ENCODE results near the gene TEAD1. TPM values are rescaled to one million over a fixed set of nuclear protein-coding genes. Genes with fewer than 3 reads are reported as not detected.

The TEAD1 gene
- total RNA-seq, 4 donors from 2014 or later, result 86.9 to 205 (median 151) TPM

DNA sequence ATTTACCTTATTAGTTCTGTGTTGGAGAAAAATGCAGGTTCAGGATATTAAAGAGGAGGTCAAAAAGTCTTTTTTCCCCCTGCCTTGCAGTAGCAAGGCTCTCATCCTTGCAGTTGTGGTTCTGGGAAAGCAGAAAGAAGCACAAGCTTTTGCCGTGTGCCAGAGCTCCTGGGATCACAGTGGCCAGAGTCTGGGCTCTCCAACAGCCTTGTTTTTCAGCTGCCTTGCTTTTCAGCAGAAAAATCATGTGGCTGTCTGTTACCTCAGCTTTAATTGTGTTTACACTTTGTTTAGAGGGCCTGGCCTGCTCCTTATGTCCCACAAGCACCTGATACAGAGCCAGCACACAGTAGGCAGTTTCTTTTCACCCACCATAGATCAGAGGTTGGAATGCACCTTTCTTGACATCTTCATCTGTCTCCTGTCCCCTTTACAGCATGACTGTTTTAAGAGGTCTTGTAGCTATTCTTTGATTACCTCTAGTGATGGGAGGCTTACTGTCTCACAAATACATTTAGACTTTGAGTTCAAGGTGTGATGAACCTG lies 67.5 kb downstream of the TEAD1 start:
- TF ChIP-seq, protein P1, sequence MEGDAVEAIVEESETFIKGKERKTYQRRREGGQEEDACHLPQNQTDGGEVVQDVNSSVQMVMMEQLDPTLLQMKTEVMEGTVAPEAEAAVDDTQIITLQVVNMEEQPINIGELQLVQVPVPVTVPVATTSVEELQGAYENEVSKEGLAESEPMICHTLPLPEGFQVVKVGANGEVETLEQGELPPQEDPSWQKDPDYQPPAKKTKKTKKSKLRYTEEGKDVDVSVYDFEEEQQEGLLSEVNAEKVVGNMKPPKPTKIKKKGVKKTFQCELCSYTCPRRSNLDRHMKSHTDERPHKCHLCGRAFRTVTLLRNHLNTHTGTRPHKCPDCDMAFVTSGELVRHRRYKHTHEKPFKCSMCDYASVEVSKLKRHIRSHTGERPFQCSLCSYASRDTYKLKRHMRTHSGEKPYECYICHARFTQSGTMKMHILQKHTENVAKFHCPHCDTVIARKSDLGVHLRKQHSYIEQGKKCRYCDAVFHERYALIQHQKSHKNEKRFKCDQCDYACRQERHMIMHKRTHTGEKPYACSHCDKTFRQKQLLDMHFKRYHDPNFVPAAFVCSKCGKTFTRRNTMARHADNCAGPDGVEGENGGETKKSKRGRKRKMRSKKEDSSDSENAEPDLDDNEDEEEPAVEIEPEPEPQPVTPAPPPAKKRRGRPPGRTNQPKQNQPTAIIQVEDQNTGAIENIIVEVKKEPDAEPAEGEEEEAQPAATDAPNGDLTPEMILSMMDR (IDR thresholded peaks at IDR 0.05; ENCODE audit: low read depth), result no peak

DNA sequence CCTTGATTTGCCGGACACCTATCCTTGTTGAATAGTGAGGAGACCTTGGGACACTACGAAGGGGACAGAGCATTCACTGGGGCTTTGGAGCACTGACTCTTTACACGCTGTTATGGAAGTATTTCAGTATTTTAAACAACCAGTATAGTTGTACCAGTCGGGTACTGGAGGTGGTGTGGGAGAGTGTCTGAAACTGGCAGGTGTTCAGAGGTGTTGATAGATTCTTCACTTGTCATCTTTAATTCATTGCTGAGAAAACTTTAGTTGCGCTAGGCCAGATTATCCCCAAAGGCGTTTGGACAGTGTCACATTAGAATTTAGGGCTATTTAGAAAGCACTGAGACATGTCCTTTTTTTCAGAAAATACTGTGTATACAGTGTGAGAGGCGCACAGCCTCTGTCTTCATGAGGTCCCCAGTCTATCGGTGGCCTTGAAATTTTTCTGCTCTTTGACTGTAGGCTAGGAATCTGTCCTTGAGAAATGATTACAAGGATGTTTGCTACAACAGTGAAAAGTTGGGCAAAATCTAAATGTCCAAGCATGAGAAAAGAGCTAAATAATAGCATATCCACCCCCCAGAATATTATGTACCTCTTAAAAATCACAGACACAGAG lies 69.7 kb downstream of the TEAD1 start:
- TF ChIP-seq, protein P1 (IDR thresholded peaks at IDR 0.05; ENCODE audit: low read depth), result no peak

DNA sequence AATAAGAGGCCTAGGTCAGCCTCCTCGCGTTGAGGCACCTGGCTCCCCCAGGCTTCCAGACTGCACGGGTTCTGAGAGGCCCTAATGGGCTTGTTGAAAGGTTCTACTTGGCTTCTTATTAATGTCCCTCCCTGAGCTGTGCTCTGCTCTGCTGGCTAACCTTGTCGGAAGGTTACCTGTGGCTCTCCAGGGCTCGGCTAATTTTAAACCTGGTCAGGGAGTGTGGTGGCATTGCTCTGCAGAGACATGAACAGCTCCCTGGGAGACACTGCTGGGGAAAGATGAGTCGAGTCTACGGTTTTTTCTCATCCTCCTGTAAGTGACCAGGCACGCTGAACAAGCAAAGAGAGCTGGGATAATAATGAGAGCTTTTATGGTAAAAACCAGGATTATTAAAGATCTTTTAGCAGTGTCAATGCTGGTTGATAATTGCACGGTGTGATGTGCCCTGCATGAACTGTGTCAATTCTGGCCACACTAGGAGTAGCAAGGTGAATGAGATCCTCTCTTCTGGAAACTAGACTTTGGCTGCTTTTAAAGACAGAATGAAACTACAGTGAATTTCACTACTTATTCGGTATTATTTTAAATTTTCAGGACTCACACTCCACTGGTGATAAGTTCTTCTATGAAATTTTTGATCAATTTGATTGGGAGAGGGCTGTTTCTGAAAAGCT lies 70.7 kb downstream of the TEAD1 start:
- TF ChIP-seq, protein P1 (IDR thresholded peaks at IDR 0.05; ENCODE audit: low read depth), result no peak

DNA sequence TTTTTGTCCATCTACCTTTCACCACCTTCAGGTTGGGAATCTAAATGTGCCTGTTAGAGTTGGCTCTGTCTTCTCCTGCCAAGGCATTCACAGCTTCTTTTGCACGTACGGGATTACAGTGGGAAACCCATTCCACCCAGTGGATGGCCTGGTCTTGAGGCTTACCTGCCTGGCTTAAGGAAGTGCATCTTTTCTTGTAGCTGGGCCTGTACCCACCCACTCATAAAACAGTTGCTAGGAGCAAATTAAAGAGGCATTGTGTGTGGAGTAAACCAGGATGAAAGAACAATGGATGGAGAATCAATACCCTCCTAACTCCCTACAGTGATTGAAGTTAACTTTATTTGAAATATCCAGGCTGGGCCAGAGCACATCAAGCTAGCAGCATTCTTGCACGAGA lies 71.6 kb downstream of the TEAD1 start:
- TF ChIP-seq, protein P1 (IDR thresholded peaks at IDR 0.05; ENCODE audit: low read depth), result no peak

DNA sequence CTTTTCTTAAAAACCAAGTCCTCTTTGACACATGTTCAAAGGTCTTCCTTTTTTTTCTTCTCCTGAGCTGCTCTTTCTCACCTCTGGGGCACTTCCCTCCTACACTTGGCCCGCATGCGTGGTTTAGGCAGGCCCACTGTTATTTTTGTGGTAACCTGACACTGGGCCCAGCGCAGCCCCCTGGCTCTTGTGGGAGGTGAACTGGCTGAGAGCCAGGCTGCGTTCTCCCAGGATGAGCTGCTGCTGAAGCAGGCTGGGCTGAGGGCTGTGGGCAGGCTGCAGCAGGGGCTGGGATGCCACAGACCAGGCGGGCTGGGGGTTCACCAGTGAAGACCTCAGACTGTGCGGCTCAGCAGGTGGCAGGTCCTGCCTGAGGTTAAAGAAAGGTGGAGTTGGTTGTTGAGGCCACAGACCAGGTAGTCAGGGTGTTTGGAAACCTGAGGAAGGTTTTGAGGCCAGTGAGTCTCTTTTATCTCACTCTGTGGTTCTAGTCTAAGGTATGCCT lies 72.4 kb downstream of the TEAD1 start:
- TF ChIP-seq, protein P1 (IDR thresholded peaks at IDR 0.05; ENCODE audit: low read depth), result no peak

DNA sequence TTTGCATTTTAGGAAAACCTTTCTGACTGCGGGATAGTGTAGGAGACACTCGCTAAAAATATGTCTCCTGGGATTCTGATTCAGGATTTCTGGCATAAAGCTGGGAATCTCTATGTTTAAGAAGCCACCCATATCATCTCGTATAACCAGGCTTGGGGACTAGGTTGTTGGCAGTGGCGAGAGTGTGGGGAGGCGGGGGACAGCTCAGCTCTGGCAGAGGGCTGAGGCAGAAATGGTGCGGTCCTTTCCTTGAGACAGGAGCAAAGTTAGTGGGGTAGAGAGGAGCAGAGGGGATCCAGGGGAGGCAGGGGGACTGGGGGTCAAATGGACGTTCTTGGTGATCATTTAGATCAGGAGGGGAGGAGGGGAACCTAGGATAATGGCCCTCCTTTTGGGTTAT lies 74.3 kb downstream of the TEAD1 start:
- TF ChIP-seq, protein P1 (IDR thresholded peaks at IDR 0.05; ENCODE audit: low read depth), result no peak

DNA sequence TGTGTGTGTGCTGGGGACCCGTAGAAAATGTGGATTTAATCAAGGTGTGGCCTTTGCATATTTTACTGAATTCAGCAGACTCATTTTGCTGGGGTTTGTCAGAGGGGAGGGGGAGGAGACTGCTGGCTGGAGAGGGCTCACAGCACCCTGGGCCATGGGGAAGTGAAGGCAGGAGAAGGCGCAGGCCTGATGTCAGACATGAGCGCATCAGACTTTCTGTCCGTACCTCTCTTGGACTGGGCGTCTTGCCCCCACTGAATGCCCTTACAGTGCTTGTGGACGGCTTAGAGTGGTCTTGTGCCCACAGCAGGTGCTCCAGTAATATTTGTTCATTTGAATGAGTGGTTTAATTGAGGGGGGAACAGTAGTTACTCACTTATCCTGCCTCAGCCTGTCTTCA lies 75.2 kb downstream of the TEAD1 start:
- TF ChIP-seq, protein P1 (IDR thresholded peaks at IDR 0.05; ENCODE audit: low read depth), result no peak
